ENCODE results near the gene ANKRD13B.

The ANKRD13B gene

DNA sequence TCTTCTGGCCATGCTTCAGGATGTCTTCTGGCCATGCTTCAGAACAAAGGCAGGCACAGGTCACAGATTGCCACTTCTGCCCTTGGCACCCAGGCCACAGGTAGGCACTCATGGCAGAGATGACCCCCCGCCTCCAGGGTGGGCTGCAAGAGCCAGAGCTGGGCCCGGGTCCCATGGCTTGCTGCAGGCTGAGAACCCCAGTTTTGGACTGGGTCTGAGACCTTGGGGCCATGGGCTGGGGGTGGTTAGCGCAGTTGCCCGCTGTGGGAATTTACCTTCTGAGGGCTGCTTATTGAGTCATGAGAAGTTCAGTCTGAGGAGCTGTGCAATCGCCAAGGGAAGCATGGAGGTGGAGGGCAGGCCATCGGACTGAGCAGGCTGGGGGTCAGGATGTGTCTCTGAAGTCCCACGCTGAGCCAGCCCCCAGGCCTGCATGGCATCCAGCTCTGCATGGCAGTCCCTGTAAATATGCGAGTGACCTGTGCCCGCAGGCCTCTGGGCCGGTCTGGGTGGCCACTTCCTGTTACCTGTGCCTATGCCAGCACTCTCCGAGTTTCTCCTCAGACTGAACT, 1.7 kb downstream of the ANKRD13B start:
- no peak for DNase-seq (ENCODE audit: low read depth in 2 of 2)

- no peak for DNase-seq (ENCODE audit: low read depth in 2 of 2)
Measured at GRCh38 chr17:29595107-29595942, 2.4 kb downstream of the ANKRD13B start.

- DNase-seq (ENCODE audit: low read depth in 2 of 2) = no peak
Measured at GRCh38 chr17:29595943-29596774, 3.2 kb downstream of the ANKRD13B start.

GRCh38 chr17:29596811-29597210, 3.9 kb downstream of the ANKRD13B start:
- no peak for DNase-seq (ENCODE audit: low read depth in 2 of 2)

- DNase-seq (ENCODE audit: low read depth in 2 of 2) = no peak
Measured at GRCh38 chr17:29597361-29598172, 4.6 kb downstream of the ANKRD13B start.

DNA sequence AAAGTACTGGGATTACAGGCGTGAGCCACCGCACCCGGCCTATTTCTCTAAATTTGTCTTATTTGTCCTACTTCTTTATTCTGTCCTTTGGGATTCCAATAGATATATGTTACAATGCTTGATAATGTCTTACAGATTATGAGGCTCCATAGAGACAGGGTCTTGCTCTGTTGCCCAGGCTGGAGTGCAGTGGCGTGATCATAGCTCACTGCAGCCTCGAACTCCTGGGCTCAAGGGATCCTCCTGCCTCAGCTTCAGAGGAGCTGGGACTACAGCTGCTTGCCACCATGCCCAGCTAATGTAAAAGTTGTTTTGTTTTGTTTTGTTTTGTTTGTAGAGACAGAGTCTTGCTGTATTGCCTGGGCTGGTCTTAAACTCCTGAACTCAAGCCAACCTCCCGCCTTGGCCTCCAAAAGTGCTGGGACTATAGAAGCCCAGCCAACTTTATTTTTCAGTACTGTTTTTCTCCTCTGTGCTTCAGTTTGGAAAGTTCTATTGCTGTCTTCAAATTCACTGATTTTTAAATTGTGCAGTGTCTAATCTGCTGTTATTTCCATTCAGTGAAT, 10.3 kb downstream of the ANKRD13B start:
- no peak for DNase-seq (ENCODE audit: low read depth in 2 of 2)

GRCh38 chr17:29607557-29608195, 14.7 kb downstream of the ANKRD13B start:
- no peak for DNase-seq (ENCODE audit: low read depth in 2 of 2)

DNA sequence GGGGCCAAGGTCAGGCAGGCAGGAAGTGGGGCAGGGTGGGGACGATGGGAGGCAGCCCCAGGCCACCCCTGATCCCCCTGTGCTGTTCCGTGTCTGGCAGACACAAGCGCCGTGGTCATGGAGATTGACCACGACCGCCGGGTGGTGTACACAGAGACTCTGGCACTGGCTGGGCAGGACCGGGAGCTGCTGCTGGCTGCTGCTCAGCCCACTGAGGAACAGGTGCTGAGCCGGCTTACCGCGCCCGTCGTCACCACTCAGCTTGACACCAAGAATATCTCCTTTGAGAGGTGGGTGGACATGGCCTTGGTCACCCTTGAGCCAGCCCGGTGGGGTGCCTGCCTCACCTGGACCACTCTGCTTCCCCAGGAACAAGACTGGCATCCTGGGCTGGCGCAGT, 16.1 kb downstream of the ANKRD13B start:
- DNase-seq (ENCODE audit: low read depth in 2 of 2) = no peak

DNA sequence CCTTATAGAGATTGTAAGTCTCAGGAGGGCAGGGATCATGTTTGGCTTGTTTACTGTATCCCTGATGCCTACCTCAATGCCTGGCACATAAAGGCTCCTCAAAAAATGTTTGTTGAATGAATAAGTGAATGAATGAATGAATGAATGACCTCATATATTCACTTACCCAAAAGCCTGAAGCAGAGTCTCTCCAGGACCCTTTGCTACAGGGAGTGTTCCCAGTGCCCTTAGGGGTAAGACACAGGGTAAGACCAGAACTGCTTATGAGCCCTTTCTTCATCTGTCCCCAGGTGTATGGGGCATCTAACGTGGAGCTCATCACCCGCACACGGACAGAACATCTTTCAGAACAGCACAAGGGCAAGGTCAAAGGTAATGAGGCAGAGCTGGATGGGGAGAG, 17.5 kb downstream of the ANKRD13B start:
- DNase-seq (ENCODE audit: low read depth in 2 of 2) = no peak

GRCh38 chr17:29611351-29612093, 18.6 kb downstream of the ANKRD13B start:
- no peak for DNase-seq (ENCODE audit: low read depth in 2 of 2)

GRCh38 chr17:29612094-29612403, 19.1 kb downstream of the ANKRD13B start:
- no peak for DNase-seq (ENCODE audit: low read depth in 2 of 2)

- no peak for DNase-seq (ENCODE audit: low read depth in 2 of 2)
Measured at GRCh38 chr17:29612404-29613280, 19.7 kb downstream of the ANKRD13B start.

- DNase-seq (ENCODE audit: low read depth in 2 of 2) = peak; percentile 80 to 83
Measured at GRCh38 chr17:29613352-29613837, 20.5 kb downstream of the ANKRD13B start.

GRCh38 chr17:29613856-29614255, 20.9 kb downstream of the ANKRD13B start:
- DNase-seq (ENCODE audit: low read depth in 2 of 2) = no peak

DNA sequence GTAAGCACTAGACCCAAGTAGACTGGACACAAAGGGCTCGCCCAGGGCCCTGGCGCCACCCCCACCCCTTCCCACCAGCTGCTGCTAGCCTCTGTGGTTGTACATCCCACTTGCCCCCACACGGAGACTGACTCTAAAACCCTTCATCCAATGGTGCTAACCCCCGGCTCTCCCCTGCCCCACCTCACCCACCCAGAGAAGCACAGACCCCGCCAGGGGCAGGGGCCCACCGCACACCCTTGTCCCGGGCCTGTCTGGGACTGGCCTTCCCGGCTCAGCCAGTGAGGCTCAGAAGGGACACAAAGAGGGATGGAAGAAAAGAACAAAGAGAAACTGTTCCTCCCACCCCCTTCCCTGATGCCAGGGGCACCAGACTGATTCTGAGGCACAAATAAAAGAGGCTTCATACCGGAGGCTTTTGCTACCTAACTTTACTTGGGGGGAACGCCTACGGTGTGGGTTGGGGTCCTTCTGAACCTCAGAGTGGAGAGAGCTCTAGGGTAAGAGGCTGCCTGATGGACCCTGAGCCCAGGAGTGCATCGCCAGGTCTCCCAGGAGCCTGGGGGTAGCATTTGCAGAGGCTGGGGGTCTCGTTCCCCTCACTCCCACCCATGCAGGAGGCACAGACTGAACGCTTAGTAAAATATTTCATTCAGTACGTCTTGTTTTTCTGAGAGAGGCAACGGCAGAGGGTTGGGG, 21.6 kb downstream of the ANKRD13B start:
- DNase-seq (ENCODE audit: low read depth in 2 of 2) = no peak

- peak; percentile 48 to 61 for DNase-seq (ENCODE audit: low read depth in 2 of 2)
Measured at GRCh38 chr17:29615048-29615385, 22.1 kb downstream of the ANKRD13B start.

DNA sequence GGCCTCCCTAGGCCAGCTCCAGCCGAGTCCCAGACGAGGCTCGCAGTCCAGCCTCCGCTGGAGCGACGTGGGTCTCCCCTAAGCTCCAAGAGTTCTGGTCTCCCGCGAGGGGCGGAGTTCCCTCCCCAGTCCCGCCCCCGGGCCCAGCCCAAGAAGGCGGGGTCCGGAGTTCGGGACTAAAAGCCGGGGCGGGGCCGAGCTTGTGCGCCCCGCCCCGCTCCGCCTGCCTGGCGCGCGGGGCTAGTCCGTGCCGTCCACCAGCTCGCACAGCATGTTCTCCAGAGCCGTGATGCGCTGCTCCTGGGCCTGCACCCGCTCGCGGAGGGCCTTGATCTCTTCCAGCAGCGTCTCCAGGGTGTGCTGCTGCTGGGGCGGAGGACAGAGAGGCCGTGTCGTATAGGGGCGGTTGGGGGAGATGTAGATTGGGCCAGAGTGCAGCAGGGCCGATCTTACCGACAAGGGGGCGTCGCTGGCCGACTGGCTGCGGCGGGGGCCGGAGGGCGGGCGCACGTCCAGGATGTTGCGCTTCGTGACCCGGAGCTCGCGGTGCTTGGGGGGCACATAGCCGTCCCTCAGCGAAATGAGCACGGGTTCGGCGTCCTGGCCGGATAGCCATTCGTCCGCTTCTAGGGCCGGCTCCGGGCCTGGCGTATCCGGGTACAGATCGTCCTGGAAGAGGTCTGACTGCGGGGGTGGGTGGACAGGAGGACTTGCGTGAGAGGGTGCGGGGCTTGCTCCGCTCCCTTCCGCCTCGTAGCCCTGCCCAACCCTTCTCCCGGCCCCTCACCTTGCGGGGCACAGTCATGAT, 22.8 kb downstream of the ANKRD13B start:
- peak; percentile 62 to 80 for DNase-seq (ENCODE audit: low read depth in 2 of 2)
